Ramos (cell line): ENCODE results near the gene C14orf119.

ENCODE experiments used
- in situ Hi-C: fragments of 300-500 bp; cut with MboI; formaldehyde crosslinking; loops from one replicate; pipeline ENCODE4 v1.14.3; 2022; ENCODE audit warnings: low sequenced_read_pairs; ENCODE audit not compliant: unreplicated experiment

The C14orf119 gene

DNA sequence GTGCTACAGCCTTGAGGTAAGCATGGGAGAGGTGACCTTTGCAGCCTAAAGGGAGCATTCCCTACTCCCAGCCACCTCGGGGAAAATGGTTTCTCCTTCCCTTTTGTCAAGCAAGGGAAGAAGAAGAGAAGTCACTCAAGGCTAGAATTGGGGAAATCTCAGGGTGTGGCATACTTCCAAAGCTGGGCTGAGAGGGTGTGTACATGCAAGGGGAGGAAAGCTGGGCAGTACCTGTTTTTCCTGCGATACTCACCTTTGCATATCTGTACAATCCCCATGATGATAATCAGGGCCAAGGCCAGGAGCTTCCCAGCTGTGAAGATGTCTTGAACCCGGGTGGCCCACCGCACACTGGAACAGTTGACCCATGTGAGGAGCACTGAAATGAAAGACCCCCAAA is 47.5 kb downstream of the C14orf119 start:
- in situ Hi-C loops = no loop called here

DNA sequence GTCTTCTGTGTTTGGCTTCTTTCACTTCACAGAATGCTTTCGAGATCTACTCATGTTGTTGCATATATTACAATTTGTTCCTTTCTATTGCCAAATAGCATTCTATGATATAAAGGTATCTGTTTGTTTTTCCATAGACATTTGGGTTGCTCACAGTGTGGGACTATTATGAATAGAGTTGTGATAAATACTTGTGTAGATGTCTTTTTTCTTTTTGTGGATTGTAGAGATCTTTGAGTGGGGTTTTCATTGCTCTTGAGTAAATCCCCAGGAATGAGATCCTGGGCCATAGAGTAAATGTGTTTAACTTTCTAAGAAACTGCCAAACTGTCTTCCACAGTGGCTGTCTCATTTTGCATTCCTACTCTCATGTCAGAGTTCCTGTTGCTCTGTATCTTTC is 48.6 kb downstream of the C14orf119 start:
- in situ Hi-C loops = no loop called here

DNA sequence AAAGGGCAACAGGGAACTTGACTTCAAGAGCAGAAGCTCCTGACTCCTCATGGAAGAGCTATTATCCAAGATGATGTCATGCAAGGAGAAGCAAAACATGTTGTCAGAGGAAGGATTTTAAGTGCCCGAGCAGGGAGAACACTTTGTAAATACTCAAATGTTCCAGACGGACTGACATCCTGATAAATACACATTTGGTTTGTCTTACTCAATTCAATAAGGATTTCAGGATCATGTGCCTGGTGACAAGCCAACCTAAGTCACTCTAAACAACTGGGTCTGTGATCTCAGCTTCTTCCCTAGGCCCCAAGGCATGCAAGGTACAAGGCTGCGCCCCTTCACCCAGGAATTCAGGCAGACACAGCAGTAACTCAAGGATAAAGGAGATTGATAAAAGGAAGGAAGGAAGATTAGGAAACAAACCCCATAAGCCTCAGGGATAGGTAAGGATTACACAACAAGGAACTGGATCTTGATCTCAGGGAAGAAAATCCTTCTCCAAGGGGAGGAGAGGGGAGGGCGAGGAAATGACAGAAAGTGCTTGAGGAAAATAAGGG is 50.6 kb downstream of the C14orf119 start:
- in situ Hi-C loops = no loop called here

DNA sequence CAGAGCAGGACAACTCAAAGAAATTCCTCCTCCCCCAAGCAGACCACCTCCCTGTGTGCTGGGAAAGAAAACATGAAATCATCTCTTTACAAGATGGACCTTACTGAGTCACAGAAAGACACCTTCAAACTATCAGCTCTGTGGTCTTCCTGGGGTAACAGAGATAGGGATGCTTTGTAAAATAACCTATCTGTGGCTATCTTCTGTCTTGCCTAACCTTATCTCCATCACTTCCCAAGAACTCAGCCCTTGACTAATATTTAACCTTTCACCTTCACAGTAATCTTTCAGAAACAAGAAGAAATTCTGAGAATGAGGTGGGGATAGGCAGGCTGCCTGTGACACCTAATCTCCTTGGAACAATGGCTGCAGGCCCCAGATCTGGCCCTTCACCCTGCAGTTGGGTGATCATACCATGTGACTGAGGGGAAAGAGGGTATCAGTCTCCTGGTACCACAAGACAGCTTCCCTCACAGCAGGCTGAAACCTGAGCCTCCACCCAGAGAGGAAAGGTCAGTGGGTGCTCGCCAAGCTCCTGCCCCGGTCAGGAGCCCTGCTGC is 51.1 kb downstream of the C14orf119 start:
- in situ Hi-C loops = no loop called here

DNA sequence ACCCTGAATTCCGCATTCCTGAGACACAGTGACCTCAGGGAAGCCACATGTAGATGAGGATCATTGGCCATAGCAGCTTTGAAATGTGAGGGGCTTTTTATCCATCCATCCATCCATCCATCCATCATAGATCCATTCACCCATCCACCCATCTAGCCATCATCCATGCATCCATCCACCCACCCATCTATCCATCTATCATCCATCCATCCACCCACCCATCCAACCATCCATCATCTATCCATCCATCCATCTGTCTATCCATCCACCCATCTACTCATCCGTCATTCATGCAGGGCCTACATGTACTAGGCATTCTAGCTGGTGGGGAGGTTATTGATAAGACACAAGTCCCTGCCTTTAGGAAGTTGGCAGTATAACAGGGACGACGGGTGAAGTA is 51.7 kb downstream of the C14orf119 start:
- in situ Hi-C loops = no loop called here

DNA sequence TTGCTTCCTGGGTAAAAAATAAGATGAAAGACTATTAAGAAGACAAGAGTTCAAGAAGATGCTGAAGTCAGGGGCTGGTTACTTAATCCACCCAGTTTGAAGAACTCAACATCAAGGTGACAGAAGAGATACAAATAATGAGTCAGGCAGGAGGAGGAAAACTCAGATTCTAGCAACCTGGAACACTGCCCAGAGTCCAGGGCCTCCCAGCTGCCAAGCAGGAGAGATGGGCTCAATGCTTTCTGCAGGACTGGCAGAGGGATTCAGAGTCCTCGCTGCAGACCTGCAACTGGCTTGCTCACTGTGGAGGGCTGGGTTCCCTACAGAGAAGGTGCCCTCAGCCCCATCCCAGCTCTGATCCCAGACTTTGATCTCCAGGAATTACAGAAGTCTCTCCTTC is 52.4 kb downstream of the C14orf119 start:
- in situ Hi-C loops = no loop called here

DNA sequence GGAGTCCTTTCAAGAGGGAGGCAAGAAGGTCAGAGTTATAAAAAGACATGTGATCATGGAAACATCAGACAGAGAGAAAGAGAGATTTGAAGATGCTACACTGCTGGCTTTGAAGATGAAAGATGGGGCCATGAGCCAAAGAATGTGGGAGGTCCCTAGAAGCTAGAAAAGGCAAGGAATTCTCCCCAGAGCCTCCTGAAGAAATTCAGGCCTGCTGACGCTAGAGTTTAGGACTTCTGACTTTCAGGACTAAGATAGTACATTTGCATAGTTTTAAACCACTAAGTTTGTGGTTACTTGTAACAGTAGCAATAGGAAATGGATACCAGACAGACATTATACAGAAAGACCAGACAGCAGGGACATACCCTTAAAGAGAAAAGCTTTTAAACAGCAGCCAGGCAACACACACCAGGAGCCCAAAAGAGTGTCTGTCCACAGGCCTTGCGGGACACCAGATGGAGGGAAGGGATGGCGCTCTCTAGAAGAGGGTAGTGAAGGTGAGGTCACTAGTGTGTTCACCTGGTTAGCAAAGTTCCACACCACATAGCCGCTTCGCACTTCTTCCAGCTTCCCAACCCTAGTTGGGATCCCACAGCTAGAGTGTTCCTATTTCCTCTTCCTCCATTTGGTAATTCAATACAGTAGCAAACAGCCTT is 53.4 kb downstream of the C14orf119 start:
- in situ Hi-C loops = no loop called here

DNA sequence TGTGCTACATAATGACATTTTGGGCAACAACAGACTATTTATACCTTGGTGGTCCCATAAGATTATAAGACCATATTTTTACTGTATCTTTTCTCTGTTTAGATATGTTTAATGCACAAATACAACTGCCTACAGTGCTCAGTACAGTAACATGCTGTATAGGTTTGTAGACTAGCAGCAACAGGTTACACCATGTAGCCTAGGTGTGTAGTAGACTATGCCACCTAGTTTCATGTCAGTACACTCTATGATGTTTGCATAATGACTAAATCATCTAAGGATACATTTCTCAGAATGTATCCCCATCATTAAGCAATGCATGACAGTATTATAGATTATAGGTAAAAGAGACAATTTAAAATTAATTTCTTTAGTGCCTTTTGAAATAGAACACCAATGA is 54.4 kb downstream of the C14orf119 start:
- in situ Hi-C loops = no loop called here
